H7 (cell line): Measurements from ENCODE around the gene TMEM164. TPM values are rescaled to one million over a fixed set of nuclear protein-coding genes. Genes with fewer than 3 reads are reported as not detected.
A peak's percentile ranks its signal among the peaks of the same experiment; 100 is the strongest.

ENCODE experiments used
- DNase-seq: peaks from one replicate; pipeline ENCODE4 v3.0.0; 2012
- H3K27me3 ChIP-seq: 2 replicates; pipeline ENCODE4 v1.6.0; 2011; ENCODE audit warnings: mild to moderate bottlenecking, low read length; ENCODE audit not compliant: control insufficient read depth, insufficient read depth
- H3K36me3 ChIP-seq: replicated peaks from 2 replicates; pipeline ENCODE4 v1.5.1; 2011; ENCODE audit warnings: low read length; ENCODE audit not compliant: control insufficient read depth, insufficient read depth
- H3K4me3 ChIP-seq: 2 replicates; pipeline ENCODE4 v1.5.1; 2011; ENCODE audit warnings: low read depth, mild to moderate bottlenecking, control low read depth, low read length, moderate library complexity; ENCODE audit not compliant: insufficient read depth
- total RNA-seq: library from RNA; depleted of rRNA; stranded (reverse); fragments of >200 nt; shearing (Covaris generic); gene quantifications from 2 replicates; pipeline ENCODE4 v1.2.3, GENCODE V29; 2014

The TMEM164 gene
- total RNA-seq, 1 experiment from 2014 or later: 36.0 TPM

DNA sequence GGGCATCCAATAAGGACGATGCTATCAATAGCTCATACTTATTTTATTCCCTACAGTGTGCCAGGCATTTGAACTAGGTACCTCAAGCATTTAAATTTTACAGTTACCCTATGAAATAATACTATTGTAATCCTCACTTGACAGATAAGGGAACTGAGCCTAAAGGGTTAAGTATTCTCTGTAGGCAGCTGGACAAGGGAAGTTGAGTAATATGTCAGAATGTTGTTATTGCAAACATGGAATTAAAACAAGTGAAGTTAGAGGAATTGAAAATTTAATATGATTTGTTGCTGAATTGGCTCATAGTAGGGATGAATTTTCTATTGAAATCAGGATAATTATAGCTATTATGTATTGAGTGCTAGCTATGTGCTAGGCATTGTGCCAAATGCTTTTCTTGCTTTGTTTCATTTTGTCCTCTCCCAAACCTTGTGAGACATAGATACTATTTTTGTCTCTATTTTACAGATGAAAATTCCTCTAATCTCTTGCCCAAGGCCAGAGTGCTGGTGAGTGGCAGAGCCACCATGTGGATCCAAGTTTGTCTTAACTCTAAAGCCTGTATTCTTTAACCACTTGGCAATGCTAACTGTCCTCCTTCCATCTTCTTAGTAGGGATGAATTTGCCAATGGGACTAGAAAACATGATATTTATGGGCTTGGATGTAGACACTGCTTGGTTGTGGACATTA, 58.1 kb downstream of the TMEM164 start:
- Histone ChIP-seq H3K36me3 (no peaks in the 10 kb centered on the region), H3K27me3 (no peaks in the 10 kb centered on the region), H3K4me3 (no peak overlapping the region)
- DNase-seq: no peak

DNA sequence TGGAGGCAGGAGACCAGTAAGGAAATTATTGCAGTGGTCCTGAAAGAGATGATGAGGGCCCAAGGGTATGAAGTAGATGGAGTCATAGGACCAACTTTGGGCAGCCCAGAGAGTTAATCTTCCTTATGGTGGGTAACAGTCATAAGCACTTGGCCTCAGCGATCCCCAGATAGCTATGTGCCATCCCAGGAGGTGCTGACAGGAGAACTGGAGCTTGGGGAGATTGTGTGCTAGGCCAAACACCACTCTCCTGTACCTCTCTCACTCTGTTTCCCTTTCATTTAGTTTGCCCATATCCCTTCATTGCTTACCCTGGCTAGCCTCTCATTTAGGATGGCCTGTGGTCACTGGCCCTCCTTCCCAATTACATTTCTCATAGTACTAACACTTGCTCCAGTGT, 60.0 kb downstream of the TMEM164 start:
- Histone ChIP-seq H3K27me3 (no peaks in the 10 kb centered on the region), H3K36me3 (no peaks in the 10 kb centered on the region; the same call in 1 of the 2 replicates), H3K4me3 (no peak overlapping the region)
- no peak for DNase-seq

DNA sequence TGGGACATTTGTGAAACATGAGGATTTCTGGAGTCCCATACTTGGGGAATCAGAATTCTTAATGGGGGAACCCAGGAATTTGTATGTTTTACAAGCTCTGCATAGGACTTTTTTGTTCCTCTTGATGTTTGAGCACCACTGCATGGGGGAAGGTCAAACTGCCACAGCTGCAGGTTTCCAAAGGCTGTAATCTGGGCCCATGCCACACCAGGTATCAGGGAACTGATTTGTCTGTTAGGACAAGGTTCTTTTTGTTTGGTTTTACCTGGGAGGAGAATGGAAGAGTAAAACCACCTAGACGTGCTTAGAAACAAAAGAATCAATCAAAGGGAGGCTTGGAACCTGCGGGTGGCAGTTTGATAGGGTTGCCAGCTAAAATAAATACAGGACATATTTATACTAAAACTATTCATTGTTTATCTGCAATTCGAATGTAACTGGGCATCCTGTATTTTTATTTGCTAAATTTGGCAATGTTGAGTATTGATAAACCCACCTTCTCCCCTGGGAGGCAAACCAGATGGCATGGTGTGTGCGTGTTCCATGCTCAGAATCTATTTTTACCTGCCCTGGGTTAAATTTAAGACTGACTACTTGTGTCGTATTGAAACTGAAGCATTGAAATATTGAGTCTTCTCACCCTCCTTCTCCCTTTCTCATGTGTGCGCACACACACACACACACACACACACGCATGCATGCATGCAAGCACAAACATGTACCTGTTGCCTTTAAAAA, 63.7 kb downstream of the TMEM164 start:
- Histone ChIP-seq H3K27me3 (no peaks in the 10 kb centered on the region), H3K4me3 (no peak overlapping the region), H3K36me3 (no peaks in the 10 kb centered on the region; the same call in 1 of the 2 replicates)
- DNase-seq: no peak

DNA sequence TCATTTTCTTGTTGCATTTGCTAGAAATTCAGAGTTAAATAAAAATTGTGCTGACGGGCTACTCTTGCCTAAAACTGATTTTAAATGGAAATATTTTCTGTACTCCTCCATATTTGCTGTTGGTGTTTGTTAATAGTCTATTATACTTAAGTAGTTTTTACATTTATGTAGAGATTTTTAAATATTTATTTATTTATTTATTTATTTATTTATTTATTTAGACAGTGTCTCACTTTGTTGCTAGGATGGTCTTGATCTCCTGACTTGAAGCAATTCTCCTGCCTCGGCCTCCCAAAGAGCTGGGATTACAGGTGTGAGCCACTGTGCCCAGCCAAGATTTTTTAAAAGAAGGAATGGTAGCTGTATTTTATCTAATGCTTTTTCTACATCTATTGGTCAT, 68.1 kb downstream of the TMEM164 start:
- Histone ChIP-seq H3K27me3 (no peaks in the 10 kb centered on the region), H3K36me3 (no peaks in the 10 kb centered on the region; the same call in 1 of the 2 replicates), H3K4me3 (no peak overlapping the region)
- no peak for DNase-seq

DNA sequence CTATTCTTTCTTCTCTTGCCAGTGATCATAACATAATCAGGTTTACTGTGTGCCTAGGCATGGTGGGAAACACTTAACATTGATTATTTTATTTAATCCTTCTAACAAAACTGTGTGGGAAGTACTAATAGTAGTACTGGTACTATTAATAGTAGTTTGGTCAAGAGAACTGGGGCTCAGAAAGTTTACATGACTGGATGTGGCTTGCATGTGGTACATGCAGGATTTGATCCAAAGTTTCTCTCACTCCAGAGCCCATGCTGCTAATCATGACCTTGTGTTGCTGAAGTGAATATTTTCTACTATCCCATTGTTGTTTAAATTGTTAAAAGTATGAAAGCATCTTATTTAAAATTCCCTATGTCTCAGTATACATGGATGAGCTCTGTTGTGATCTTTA, 78.4 kb downstream of the TMEM164 start:
- no peak for DNase-seq
- no peak overlapping the region for H3K4me3 ChIP-seq
- no peaks in the 10 kb centered on the region for H3K36me3 ChIP-seq
- H3K27me3 ChIP-seq: no peaks in the 10 kb centered on the region

DNA sequence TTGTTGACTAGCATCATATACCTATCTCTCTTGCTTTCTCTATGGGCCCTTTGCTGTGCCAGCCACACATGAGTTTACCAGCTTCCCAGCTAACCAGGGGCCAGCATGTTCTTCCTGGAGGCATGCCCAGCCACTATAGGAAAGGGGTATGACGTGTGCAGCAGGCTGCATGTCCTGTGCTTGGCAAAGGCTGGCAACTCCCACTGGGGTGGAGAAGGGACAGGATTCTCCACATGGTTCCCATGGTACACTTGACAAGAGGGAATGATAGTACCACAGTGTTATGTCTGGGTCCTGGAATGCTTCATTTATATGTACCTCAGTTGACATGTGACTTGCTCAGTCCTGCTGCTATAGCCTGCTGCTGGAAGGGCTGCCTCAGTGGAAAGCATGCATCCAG, 78.8 kb downstream of the TMEM164 start:
- Histone ChIP-seq H3K4me3 (no peak overlapping the region), H3K36me3 (no peaks in the 10 kb centered on the region), H3K27me3 (no peaks in the 10 kb centered on the region)
- DNase-seq: no peak

DNA sequence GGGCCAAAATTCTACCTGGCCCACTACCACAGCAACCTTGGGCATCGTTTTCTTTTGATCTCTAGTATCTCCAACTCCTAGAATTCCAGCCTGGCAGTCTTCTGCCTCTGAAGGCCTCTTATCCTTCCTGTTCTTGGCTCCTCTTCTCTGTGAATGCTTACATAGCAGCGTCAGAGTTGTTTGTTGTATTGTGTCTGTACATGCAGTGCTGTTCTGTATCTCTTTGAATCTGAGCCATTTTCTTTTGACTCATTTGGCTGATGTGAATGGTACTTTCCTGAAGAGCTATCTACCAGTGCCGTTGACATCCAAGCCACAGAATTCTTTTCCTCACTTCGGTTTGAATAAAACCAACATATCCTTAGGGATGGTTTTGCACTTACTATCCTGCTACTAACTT, 79.2 kb downstream of the TMEM164 start:
- Histone ChIP-seq H3K27me3 (no peaks in the 10 kb centered on the region), H3K36me3 (no peaks in the 10 kb centered on the region), H3K4me3 (no peak overlapping the region)
- DNase-seq: no peak

DNA sequence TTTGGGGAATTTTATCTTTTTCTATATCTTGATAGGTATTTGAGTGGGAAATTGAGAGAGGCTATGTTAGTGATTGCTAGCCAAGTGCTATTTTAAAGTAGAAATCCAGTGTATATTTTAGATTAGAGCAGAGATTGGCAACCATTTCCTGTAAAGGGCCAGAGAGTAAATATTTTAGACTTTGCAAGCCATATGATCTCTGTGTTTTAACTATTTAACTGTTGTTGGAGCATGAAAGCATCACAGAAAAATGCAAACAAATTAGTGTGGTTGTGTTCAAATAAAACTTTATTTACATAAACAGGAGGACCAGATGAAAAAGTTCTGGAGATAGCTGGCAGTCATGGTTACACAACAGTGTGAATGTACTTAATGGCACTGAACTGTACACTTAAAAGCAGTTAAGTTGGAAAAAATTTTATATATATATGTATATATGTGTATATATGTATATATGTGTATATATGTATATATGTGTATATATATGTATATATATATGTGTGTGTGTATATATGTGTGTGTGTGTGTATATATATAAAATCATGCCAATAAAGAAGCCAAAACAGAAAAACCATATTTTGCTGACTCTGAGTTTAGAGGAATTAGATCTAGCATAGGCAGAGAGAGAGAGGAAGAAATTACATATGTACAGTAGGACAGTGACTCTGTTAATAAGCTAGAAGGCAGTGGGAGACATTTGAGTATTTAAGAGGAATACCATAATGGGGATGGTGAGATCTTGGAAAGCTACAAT, 83.4 kb downstream of the TMEM164 start:
- Histone ChIP-seq H3K4me3 (no peak overlapping the region), H3K27me3 (no peaks in the 10 kb centered on the region), H3K36me3 (no peaks in the 10 kb centered on the region)
- DNase-seq: no peak

DNA sequence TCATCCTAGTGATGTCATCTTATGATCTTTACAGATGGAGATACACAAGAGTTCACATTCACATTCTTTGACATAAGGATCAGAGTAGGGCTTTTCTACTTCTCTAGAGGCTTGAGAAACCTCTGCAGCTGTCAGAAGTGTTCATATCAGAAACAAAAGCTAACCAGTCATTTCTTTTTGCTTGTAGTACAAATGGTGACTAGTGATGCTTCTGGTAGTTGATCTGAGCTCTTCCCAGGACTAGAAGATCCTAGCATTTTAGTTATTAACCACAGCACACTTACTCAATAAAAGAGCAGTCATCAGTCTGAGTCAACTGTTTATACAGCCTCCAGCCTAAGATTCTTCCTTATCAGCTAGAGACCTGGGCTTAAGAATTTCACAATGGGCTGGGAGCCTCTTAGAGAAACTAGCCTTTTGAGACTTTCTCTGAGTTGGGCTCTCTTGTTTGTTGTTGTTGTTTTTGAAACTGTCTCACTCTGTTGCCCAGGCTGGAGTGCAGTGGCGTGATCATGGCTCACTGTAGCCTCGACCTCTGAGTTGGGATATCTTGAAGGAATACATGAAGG, 84.1 kb downstream of the TMEM164 start:
- no peaks in the 10 kb centered on the region for H3K36me3 ChIP-seq
- no peak overlapping the region for H3K4me3 ChIP-seq
- no peak for DNase-seq
- no peaks in the 10 kb centered on the region for H3K27me3 ChIP-seq

DNA sequence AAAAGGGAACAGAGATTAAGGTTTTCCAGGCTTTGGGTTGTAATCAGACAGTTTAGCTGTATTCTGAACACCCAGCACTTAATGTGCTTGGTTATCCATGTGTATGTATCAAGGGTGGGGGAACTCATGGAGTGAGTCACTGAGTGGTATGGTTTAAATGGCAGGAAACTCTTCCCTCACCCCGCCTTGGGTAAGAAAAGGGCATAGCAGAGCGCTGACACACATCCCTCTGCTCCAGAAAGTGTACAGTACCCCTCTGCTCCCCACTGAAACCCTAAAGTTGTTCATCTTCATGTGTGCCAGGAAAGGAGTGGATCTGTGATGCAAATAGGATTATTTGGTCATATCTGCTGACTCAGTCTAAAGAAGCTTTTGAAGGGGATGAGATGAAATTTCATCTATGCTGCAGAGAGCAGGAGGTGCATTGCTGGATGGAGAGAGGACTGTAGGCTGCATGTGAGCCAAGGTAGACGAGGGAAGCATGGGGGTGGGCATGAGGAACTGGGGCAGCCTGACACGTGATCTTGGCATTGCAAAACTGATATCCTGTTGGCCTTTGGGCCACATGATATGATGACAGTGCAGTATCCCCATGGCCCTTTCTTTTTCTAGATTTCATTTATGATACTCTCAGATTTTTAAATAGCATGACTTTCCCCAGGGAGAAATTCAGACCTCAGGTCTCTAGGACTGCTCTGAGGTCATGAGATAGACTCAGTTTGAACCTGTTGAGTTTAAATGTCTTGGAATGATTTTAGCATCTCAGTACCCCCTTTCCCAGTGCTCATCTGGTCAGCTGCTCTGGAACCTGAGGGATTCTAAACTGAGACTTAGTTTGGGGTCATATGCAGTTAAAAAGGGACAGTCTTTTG, 84.8 kb downstream of the TMEM164 start:
- Histone ChIP-seq H3K36me3 (no peaks in the 10 kb centered on the region), H3K4me3 (no peak overlapping the region), H3K27me3 (no peaks in the 10 kb centered on the region)
- DNase-seq: no peak

DNA sequence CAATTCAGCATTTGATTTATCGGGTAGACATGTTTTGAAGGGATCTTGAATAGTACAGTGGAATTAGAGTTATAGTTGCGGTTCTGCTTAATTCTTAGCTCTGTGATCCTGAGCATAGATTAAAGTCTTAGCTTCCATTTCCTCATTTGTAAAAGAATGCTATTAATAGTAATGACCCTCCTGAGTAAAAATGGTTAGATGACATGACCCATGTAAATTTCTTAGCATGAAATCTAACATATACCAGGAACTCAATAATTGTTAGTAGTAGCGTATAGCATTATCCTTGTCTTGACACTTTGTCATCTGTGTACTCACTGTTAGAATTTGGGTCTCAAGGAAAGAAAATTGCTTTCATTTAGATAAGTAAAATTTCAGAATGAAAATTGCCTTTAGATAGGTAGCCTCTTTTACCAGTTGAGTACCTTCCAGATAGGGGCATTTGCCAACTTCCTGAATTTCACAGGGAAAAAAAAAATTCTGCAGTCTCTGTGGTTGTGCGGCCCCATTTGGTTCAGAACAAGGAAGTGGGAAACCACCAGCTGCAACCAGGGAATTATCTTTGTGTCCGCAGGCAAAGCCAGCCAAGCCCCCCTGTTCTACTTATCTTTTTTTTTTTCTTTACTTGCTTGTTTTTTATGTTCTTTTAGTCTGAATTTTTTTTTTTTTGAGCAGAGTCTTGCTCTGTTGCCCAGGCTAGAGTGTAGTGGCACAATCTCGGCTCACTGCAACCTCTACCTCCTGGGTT, 86.9 kb downstream of the TMEM164 start:
- DNase-seq: no peak
- Histone ChIP-seq H3K36me3 (no peaks in the 10 kb centered on the region), H3K4me3 (no peak overlapping the region), H3K27me3 (no peaks in the 10 kb centered on the region)

DNA sequence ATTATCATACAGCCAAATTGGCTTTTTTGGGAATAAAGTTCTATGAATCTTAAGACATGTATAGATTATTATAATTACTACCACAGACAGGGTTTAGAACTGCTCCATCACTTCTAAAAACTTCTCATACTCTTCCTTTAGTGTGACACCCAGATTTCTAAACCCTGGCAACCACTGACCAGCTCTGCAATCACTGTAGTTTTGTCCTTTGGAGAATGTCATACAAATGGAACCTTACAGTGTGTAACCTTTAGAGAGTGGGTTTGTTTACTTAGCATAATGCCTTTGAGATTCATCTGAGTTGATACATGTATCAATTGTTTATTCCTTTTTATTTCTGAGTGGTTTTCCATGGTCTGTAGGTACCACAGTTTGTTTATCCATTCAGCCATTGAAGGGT, 95.0 kb downstream of the TMEM164 start:
- no peak for DNase-seq
- H3K27me3 ChIP-seq: no peaks in the 10 kb centered on the region; the same call in 1 of the 2 replicates
- H3K4me3 ChIP-seq: no peak overlapping the region
- H3K36me3 ChIP-seq: no peaks in the 10 kb centered on the region

DNA sequence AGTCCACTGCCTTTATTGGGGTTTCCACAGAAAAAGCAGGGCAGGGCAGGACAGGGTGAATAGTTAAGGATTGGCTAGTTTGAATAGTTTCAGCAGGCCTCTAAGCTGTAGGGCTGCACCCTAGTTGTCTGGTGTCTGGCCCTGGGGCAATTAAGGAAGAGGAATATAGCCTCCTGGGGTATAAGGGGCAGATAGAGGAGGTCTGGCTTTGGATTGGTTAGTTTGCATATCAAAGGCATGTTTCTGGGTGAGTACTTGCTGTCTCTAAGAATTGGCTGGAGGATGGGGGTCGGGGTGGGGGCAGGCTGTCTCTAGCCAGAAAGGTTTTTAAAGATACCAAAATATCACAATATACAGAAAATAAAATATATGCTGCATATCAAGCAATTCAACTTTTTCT, 100.4 kb downstream of the TMEM164 start:
- peak; percentile 9 for DNase-seq
- H3K4me3 ChIP-seq: no peak overlapping the region
- H3K27me3 ChIP-seq: peaks cover 1% of the 10 kb centered on the region; the same call in 1 of the 2 replicates
- no peaks in the 10 kb centered on the region for H3K36me3 ChIP-seq
